ENCODE results near the gene FAM83C.

Gene FAM83C

DNA sequence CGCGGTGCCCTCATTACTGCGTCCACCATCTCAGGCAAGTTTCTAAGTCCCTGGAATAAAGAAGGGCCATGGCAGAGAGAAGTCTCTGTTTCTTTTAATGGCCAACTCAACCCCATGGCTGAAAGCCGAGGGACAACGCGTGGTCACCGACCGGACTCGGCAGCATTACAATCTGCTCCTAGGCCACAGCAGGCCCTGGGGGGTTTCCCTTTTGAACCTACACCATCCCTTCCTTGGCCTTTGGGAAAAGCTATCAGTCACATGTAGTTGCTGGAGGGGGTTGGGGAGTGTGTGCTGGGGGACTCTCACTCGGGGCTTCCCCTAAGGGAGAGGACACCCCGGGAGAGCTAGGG lies 11.1 kb upstream of the FAM83C start:
- TF ChIP-seq, protein P1, sequence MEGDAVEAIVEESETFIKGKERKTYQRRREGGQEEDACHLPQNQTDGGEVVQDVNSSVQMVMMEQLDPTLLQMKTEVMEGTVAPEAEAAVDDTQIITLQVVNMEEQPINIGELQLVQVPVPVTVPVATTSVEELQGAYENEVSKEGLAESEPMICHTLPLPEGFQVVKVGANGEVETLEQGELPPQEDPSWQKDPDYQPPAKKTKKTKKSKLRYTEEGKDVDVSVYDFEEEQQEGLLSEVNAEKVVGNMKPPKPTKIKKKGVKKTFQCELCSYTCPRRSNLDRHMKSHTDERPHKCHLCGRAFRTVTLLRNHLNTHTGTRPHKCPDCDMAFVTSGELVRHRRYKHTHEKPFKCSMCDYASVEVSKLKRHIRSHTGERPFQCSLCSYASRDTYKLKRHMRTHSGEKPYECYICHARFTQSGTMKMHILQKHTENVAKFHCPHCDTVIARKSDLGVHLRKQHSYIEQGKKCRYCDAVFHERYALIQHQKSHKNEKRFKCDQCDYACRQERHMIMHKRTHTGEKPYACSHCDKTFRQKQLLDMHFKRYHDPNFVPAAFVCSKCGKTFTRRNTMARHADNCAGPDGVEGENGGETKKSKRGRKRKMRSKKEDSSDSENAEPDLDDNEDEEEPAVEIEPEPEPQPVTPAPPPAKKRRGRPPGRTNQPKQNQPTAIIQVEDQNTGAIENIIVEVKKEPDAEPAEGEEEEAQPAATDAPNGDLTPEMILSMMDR (IDR thresholded peaks at IDR 0.05; ENCODE audit: insufficient read depth, low read depth, low read length, missing control alignments): no peak
- H3K4me3 ChIP-seq (ENCODE audit: low read depth, low read length): no peak overlapping the region
- DNase-seq (ENCODE audit: low read depth): no peak

DNA sequence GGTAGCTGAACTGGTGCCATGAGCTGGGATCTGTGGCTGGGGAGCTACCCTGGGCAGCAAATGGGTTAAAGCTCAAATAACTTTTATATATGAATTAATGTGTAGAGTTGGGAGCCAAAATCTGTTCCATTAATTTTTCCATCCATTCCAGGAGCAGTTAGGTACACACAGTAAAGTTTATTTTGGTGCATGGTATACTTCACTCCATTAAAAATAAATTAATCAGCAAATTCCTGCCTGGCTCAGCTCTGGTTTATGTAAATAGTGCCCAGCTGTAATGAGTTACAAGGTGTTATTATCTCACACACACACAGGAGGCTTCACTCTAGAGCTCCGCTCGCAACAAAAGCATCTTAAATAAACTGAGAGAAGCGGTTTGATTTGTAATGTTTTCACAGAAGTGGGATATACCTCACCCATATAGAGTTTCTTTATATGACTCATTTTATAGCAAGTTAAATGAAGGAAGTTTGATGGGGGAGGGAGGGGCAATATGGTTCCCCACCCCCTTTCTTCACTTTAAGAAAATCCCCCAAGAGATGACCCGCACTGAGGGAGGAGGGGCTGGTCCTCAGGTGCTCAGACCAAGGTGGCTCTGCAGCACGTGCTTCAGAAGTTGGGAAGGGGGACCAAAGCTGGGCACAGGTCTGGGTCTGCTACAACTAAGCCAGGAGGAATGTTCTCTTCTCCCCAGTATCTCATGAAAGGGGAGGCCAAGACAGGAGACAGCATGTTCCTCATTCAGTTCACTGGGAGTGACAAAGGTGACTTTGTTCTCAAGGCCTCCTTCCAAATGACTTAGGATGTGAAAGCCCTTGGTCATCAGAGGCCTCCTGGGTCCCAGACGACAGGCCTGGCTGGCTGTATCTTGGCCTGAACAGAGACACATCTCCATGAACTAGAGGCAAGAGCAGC lies 10.5 kb upstream of the FAM83C start:
- TF ChIP-seq, protein P1 (IDR thresholded peaks at IDR 0.05; ENCODE audit: insufficient read depth, low read depth, low read length, missing control alignments): no peak
- no peak overlapping the region for H3K4me3 ChIP-seq (ENCODE audit: low read depth, low read length)
- no peak for DNase-seq (ENCODE audit: low read depth)

DNA sequence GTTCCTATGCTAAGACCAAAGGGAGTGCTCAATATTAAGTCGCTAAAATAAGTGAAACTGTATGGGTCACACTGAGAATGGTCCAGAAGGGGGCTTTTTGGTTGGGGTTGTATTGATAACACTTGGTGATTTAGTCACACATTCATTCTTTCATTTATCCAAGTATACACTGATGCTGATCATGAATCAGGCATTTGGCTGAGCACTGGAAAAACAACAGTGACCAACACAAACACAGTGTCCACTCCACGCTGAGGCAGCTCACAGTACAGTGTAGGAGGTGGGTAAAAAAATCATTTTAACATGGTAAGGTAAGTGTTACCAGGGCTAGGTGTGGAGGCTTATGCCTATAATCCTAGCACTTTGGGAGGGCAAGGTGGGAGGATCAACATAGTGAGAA lies 9.2 kb upstream of the FAM83C start:
- no peak overlapping the region for H3K4me3 ChIP-seq (ENCODE audit: low read depth, low read length)
- DNase-seq (ENCODE audit: low read depth): no peak
- TF ChIP-seq, protein P1 (IDR thresholded peaks at IDR 0.05; ENCODE audit: insufficient read depth, low read depth, low read length, missing control alignments): no peak

DNA sequence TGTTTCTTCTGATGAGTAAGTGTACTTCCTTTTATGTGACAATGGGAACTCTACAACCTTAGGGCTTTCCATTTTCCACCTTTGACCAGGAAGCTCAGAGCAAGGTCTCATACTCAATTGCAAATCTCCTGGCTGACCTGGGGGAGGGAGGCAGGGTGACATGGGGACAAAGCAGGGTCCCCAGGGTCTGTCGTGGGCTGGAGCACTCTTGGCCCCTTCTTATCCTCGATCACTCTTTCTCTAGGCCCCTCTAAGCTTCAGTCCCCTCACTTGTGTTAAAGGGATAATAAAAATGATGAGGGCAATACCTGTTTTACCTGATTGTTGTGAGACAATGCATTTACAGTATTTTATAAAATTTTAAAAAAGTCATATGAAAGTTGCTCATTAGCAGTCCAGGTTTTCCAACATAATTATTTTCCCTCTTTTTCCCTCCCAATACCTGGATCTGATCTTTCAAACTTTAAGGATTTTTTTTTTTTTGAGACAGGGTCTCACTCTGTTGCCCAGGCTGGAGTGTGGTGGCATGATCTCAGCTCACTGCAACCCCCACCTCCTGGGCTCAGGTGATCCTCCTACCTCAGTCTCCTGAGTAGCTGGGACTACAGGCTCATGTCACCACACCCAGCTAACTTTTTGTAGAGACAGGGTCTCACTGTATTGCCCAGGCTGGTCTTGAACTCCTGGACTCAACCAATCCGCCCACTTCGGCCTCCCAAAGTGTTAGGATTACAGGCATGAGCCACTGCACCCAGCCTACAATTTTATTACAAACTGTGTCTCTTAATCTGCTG lies 8.4 kb upstream of the FAM83C start:
- no peak overlapping the region for H3K4me3 ChIP-seq (ENCODE audit: low read depth, low read length)
- DNase-seq (ENCODE audit: low read depth): no peak
- TF ChIP-seq, protein P1 (IDR thresholded peaks at IDR 0.05; ENCODE audit: insufficient read depth, low read depth, low read length, missing control alignments): no peak

DNA sequence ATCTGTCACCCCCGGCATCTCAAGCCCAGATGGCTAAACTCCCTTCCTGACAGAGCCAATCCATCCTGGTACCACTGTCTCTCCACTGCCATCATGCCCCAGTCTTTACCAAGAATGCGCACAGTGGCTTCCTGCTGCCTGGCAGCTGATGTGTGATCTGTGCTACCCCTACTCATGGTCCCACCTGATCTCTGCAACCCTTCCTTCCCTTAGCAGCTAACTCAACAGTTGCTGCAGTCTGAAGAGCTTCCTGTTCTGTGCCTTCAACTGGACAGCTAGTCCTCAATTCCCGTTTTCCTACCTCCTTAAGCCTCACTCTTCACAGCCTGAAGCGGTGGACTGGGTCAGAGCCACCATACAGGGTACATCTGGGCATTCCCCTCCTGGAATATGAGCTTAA lies 7.6 kb upstream of the FAM83C start:
- DNase-seq (ENCODE audit: low read depth): no peak
- TF ChIP-seq, protein P1 (IDR thresholded peaks at IDR 0.05; ENCODE audit: insufficient read depth, low read depth, low read length, missing control alignments): no peak
- H3K4me3 ChIP-seq (ENCODE audit: low read depth, low read length): no peak overlapping the region

DNA sequence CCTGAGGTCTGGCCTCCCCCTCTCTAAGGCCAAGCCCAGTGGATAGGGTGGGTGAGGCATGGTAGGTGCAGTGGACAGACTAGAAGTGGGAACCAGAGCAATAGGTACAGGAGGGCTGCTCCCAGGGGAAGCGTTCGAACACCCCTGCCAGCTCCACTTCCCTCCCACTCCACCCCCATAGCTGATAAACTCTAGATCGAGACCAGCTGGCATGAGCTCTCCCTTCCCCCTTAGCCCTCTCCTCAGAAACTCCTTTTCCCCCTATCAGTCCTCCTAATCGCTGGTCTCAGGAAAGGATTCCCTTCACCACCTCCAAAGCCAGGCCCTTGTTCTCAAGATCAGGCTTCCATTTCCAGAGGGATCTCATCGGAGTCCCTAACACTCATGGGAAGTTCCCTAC lies 6.0 kb upstream of the FAM83C start:
- TF ChIP-seq, protein P1 (IDR thresholded peaks at IDR 0.05; ENCODE audit: insufficient read depth, low read depth, low read length, missing control alignments): no peak
- no peak overlapping the region for H3K4me3 ChIP-seq (ENCODE audit: low read depth, low read length)
- DNase-seq (ENCODE audit: low read depth): no peak
